OCI-M2 (cell line): ENCODE results near the gene MPEG1.
A peak's percentile ranks its signal among the peaks of the same experiment; 100 is the strongest.

Experiments
- DNase-seq: peaks from one replicate; lab custom pipeline; 2025; ENCODE audit not compliant: unreplicated experiment; lab: John Stamatoyannopoulos, UW

The MPEG1 gene

GRCh38 chr11:59172345-59173079 is 40.2 kb downstream of the MPEG1 start:
- DNase-seq = no peak

GRCh38 chr11:59171508-59172322 is 41.0 kb downstream of the MPEG1 start, which contains the start of gene DTX4:
Gene DTX4 (plus strand): TSS chr11:59172132. CDS start chr11:59172596, 464 bp downstream.
- DNase-seq = peak; percentile 35

GRCh38 chr11:59164028-59164427 is 48.7 kb downstream of the MPEG1 start:
- DNase-seq = no peak
